ENCODE measurements around the gene HINT1.
"Not testable (repeated sequence)": the region's sequence is repeated elsewhere in the genome, so short reads cannot be mapped to it uniquely, and the experiment has no call there.

Gene HINT1

GRCh38 chr5:131147258-131147657, 17.8 kb downstream of the HINT1 start:
- DNase-seq (ENCODE audit: low read depth), result no peak
- no peak overlapping the region for H3K4me3 ChIP-seq (replicated peaks; ENCODE audit: low read depth, low read length)
- TF ChIP-seq CTCF (IDR thresholded peaks at IDR 0.05; ENCODE audit: low read length, missing control alignments), result no peak

GRCh38 chr5:131142970-131143617, 22.0 kb downstream of the HINT1 start:
- no peak overlapping the region for H3K4me3 ChIP-seq (replicated peaks; ENCODE audit: low read depth, low read length)
- no peak for DNase-seq (ENCODE audit: low read depth)
- no peak for TF ChIP-seq CTCF (IDR thresholded peaks at IDR 0.05; ENCODE audit: low read length, missing control alignments)

- H3K4me3 ChIP-seq (replicated peaks; ENCODE audit: low read depth, low read length), result no peak overlapping the region
- DNase-seq (ENCODE audit: low read depth), result no peak
- TF ChIP-seq CTCF (IDR thresholded peaks at IDR 0.05; ENCODE audit: low read length, missing control alignments), result no peak
Measured at GRCh38 chr5:131139321-131139720, 25.7 kb downstream of the HINT1 start.

GRCh38 chr5:131138406-131138805, 26.6 kb downstream of the HINT1 start:
- not testable (repeated sequence) for DNase-seq (ENCODE audit: low read depth); H3K4me3 ChIP-seq (replicated peaks; ENCODE audit: low read depth, low read length)

- not testable (repeated sequence) for H3K4me3 ChIP-seq (replicated peaks; ENCODE audit: low read depth, low read length)
Measured at GRCh38 chr5:131133091-131133490, 32.0 kb downstream of the HINT1 start.

GRCh38 chr5:131129306-131129705, 35.8 kb downstream of the HINT1 start:
- TF ChIP-seq CTCF (IDR thresholded peaks at IDR 0.05; ENCODE audit: low read length, missing control alignments), result no peak
- DNase-seq (ENCODE audit: low read depth), result no peak
- H3K4me3 ChIP-seq (replicated peaks; ENCODE audit: low read depth, low read length), result no peak overlapping the region

More at GRCh38 chr5:131133091-131133490, 32.0 kb downstream of the HINT1 start:
- not testable (repeated sequence) for DNase-seq (ENCODE audit: low read depth)

GRCh38 chr5:131127244-131127643, 37.8 kb downstream of the HINT1 start:
- H3K4me3 ChIP-seq (replicated peaks; ENCODE audit: low read depth, low read length); DNase-seq (ENCODE audit: low read depth): not testable (repeated sequence)

- no peak overlapping the region for H3K4me3 ChIP-seq (replicated peaks; ENCODE audit: low read depth, low read length)
- no peak for TF ChIP-seq CTCF (IDR thresholded peaks at IDR 0.05; ENCODE audit: low read length, missing control alignments)
- DNase-seq (ENCODE audit: low read depth), result no peak
Measured at GRCh38 chr5:131114754-131115153, 50.3 kb downstream of the HINT1 start.
